ENCODE results near the gene SAXO2. TPM values are rescaled to one million over a fixed set of nuclear protein-coding genes. Genes with fewer than 3 reads are reported as not detected.
"Not testable (repeated sequence)": the region's sequence is repeated elsewhere in the genome, so short reads cannot be mapped to it uniquely, and the experiment has no call there.

The SAXO2 gene
- total RNA-seq, 1 experiment from 2014 or later, result 4.2 TPM

- no peak overlapping the region for H3K27ac Mint-ChIP-seq (ENCODE audit: low read depth, unreplicated experiment)
- no TSS peak for BruUV-seq (replicated peaks)
- no peak for TF ChIP-seq CTCF (IDR thresholded peaks at IDR 0.05; ENCODE audit: unreplicated experiment)
- no peaks in the 10 kb centered on the region for H3K27me3 Mint-ChIP-seq (ENCODE audit: insufficient read depth, unreplicated experiment)
- no peak for DNase-seq (ENCODE audit: unreplicated experiment)
- intact Hi-C loops (cut with micrococcal nuclease), result no loop called here
- no peak overlapping the region for H3K4me3 Mint-ChIP-seq (ENCODE audit: unreplicated experiment)
- ChIA-PET CTCF (no interaction called here), POLR2A (no interaction called here)
- no peaks in the 10 kb centered on the region for H3K36me3 Mint-ChIP-seq (ENCODE audit: insufficient read depth, unreplicated experiment)
- H3K4me1 Mint-ChIP-seq (ENCODE audit: insufficient read depth, unreplicated experiment), result no peaks in the 10 kb centered on the region
- H3K9me3 Mint-ChIP-seq (ENCODE audit: unreplicated experiment), result no peaks in the 10 kb centered on the region
Observed at GRCh38 chr15:82317091-82317489, 54.5 kb downstream of the SAXO2 start.

- DNase-seq (ENCODE audit: unreplicated experiment); BruUV-seq (replicated peaks); intact Hi-C loops (cut with micrococcal nuclease); H3K36me3 Mint-ChIP-seq (ENCODE audit: insufficient read depth, unreplicated experiment); POLR2A ChIA-PET; H3K27me3 Mint-ChIP-seq (ENCODE audit: insufficient read depth, unreplicated experiment); H3K9me3 Mint-ChIP-seq (ENCODE audit: unreplicated experiment); H3K27ac Mint-ChIP-seq (ENCODE audit: low read depth, unreplicated experiment); CTCF ChIA-PET; H3K4me3 Mint-ChIP-seq (ENCODE audit: unreplicated experiment); H3K4me1 Mint-ChIP-seq (ENCODE audit: insufficient read depth, unreplicated experiment): not testable (repeated sequence)
Observed at GRCh38 chr15:82317516-82317915, 54.9 kb downstream of the SAXO2 start.

GRCh38 chr15:82318281-82318680 is 55.7 kb downstream of the SAXO2 start:
- CTCF ChIA-PET; H3K9me3 Mint-ChIP-seq (ENCODE audit: unreplicated experiment); H3K27ac Mint-ChIP-seq (ENCODE audit: low read depth, unreplicated experiment); H3K4me3 Mint-ChIP-seq (ENCODE audit: unreplicated experiment); H3K36me3 Mint-ChIP-seq (ENCODE audit: insufficient read depth, unreplicated experiment); BruUV-seq (replicated peaks); DNase-seq (ENCODE audit: unreplicated experiment); H3K27me3 Mint-ChIP-seq (ENCODE audit: insufficient read depth, unreplicated experiment); intact Hi-C loops (cut with micrococcal nuclease); H3K4me1 Mint-ChIP-seq (ENCODE audit: insufficient read depth, unreplicated experiment); POLR2A ChIA-PET: not testable (repeated sequence)

- CTCF ChIA-PET; H3K4me1 Mint-ChIP-seq (ENCODE audit: insufficient read depth, unreplicated experiment); H3K36me3 Mint-ChIP-seq (ENCODE audit: insufficient read depth, unreplicated experiment); H3K4me3 Mint-ChIP-seq (ENCODE audit: unreplicated experiment); H3K27ac Mint-ChIP-seq (ENCODE audit: low read depth, unreplicated experiment); H3K27me3 Mint-ChIP-seq (ENCODE audit: insufficient read depth, unreplicated experiment); DNase-seq (ENCODE audit: unreplicated experiment); intact Hi-C loops (cut with micrococcal nuclease); POLR2A ChIA-PET; H3K9me3 Mint-ChIP-seq (ENCODE audit: unreplicated experiment); BruUV-seq (replicated peaks): not testable (repeated sequence)
Observed at GRCh38 chr15:82319522-82320278, 57.1 kb downstream of the SAXO2 start.

- H3K4me1 Mint-ChIP-seq (ENCODE audit: insufficient read depth, unreplicated experiment); CTCF ChIA-PET; H3K27me3 Mint-ChIP-seq (ENCODE audit: insufficient read depth, unreplicated experiment); DNase-seq (ENCODE audit: unreplicated experiment); BruUV-seq (replicated peaks); POLR2A ChIA-PET; intact Hi-C loops (cut with micrococcal nuclease); H3K27ac Mint-ChIP-seq (ENCODE audit: low read depth, unreplicated experiment); H3K4me3 Mint-ChIP-seq (ENCODE audit: unreplicated experiment); H3K36me3 Mint-ChIP-seq (ENCODE audit: insufficient read depth, unreplicated experiment); H3K9me3 Mint-ChIP-seq (ENCODE audit: unreplicated experiment): not testable (repeated sequence)
Observed at GRCh38 chr15:82320861-82321260, 58.2 kb downstream of the SAXO2 start.

GRCh38 chr15:82322488-82322887 is 59.9 kb downstream of the SAXO2 start:
- DNase-seq (ENCODE audit: unreplicated experiment); H3K9me3 Mint-ChIP-seq (ENCODE audit: unreplicated experiment); H3K36me3 Mint-ChIP-seq (ENCODE audit: insufficient read depth, unreplicated experiment); POLR2A ChIA-PET; H3K4me1 Mint-ChIP-seq (ENCODE audit: insufficient read depth, unreplicated experiment); H3K27ac Mint-ChIP-seq (ENCODE audit: low read depth, unreplicated experiment); H3K27me3 Mint-ChIP-seq (ENCODE audit: insufficient read depth, unreplicated experiment); BruUV-seq (replicated peaks); CTCF ChIA-PET; intact Hi-C loops (cut with micrococcal nuclease); H3K4me3 Mint-ChIP-seq (ENCODE audit: unreplicated experiment): not testable (repeated sequence)

- CTCF ChIA-PET; H3K36me3 Mint-ChIP-seq (ENCODE audit: insufficient read depth, unreplicated experiment); H3K9me3 Mint-ChIP-seq (ENCODE audit: unreplicated experiment); H3K4me1 Mint-ChIP-seq (ENCODE audit: insufficient read depth, unreplicated experiment); H3K27ac Mint-ChIP-seq (ENCODE audit: low read depth, unreplicated experiment); BruUV-seq (replicated peaks); H3K27me3 Mint-ChIP-seq (ENCODE audit: insufficient read depth, unreplicated experiment); intact Hi-C loops (cut with micrococcal nuclease); DNase-seq (ENCODE audit: unreplicated experiment); H3K4me3 Mint-ChIP-seq (ENCODE audit: unreplicated experiment): not testable (repeated sequence)
- POLR2A ChIA-PET, result interaction anchor here (0.6 kb wide), 1 partner anchor 25 kb away, joined by 3 read pairs; no protein-coding TSS in a partner anchor
Observed at GRCh38 chr15:82324831-82325230, 62.2 kb downstream of the SAXO2 start.

GRCh38 chr15:82325646-82326045 is 63.0 kb downstream of the SAXO2 start:
- H3K27ac Mint-ChIP-seq (ENCODE audit: low read depth, unreplicated experiment); H3K4me1 Mint-ChIP-seq (ENCODE audit: insufficient read depth, unreplicated experiment); intact Hi-C loops (cut with micrococcal nuclease); CTCF ChIA-PET; H3K9me3 Mint-ChIP-seq (ENCODE audit: unreplicated experiment); H3K27me3 Mint-ChIP-seq (ENCODE audit: insufficient read depth, unreplicated experiment); DNase-seq (ENCODE audit: unreplicated experiment); H3K4me3 Mint-ChIP-seq (ENCODE audit: unreplicated experiment); H3K36me3 Mint-ChIP-seq (ENCODE audit: insufficient read depth, unreplicated experiment); BruUV-seq (replicated peaks): not testable (repeated sequence)
- POLR2A ChIA-PET, result interaction anchor here (0.6 kb wide), 1 partner anchor 47 kb away, joined by 4 read pairs; no protein-coding TSS in a partner anchor

- H3K27me3 Mint-ChIP-seq (ENCODE audit: insufficient read depth, unreplicated experiment); CTCF ChIA-PET; H3K4me1 Mint-ChIP-seq (ENCODE audit: insufficient read depth, unreplicated experiment); H3K9me3 Mint-ChIP-seq (ENCODE audit: unreplicated experiment); POLR2A ChIA-PET; H3K4me3 Mint-ChIP-seq (ENCODE audit: unreplicated experiment); BruUV-seq (replicated peaks); H3K36me3 Mint-ChIP-seq (ENCODE audit: insufficient read depth, unreplicated experiment); intact Hi-C loops (cut with micrococcal nuclease); H3K27ac Mint-ChIP-seq (ENCODE audit: low read depth, unreplicated experiment); DNase-seq (ENCODE audit: unreplicated experiment): not testable (repeated sequence)
Observed at GRCh38 chr15:82326896-82327295, 64.3 kb downstream of the SAXO2 start.

Measured in MCF 10A (cell line).